ENCODE measurements around the gene HES1. TPM values are rescaled to one million over a fixed set of nuclear protein-coding genes. Genes with fewer than 3 reads are reported as not detected.

The HES1 gene
- polyA plus RNA-seq, 1 donor (not counting 4 experiments of a cell fraction or from before 2014, with no cell fraction given): 138 TPM

DNA sequence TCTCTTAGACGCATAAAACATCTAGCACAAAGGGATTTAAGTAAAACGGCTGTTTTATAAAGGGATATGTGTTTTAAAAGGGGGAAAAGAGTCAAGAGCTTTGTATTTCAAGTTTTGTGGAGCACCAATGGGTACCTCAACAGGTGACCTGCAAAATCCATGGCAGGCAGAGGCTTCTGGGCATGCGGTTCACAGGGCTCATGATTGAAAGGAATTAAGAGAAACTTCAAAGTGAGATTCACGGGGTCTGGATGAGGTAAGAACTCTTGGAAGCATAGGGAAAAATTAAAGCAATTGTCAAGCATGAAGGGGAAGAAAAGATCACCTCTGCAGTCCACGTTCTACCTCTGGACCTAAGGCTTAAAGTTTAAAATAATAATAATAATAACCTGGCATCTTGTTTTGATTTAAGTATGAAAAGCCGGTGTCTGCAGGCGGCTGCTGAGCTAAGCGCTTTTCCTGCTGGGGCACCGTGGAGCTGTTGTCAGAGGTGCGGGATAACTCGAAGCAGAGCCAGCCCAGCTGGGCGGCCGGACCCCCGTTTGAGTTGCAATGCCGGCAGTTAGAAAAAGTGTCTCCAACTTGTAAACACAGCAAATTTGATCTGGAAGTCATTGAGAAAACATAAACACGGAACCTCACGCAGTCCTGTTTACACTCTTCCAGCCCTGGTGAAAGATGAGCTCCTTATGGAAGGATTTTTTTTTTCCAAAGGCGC lies 40.5 kb downstream of the HES1 start:
- Histone ChIP-seq H3K9me1 (ENCODE audit: control insufficient read depth, extremely low read depth, insufficient read depth, low read length) (no peaks in the 10 kb centered on the region), H3K9ac (ENCODE audit: control insufficient read depth, extremely low read depth, insufficient read depth, low read length) (no peak overlapping the region), H2AFZ (ENCODE audit: control insufficient read depth, low read length) (no peak overlapping the region), H3K4me3 (ENCODE audit: control insufficient read depth in 2 of 3, extremely low read depth in 1 of 3, insufficient read depth in 2 of 3, low read depth in 1 of 3, low read length in 3 of 3) (no peak overlapping the region), H3K9me3 (ENCODE audit: control insufficient read depth, low read depth, low read length) (no peaks in the 10 kb centered on the region), H3K27me3 (ENCODE audit: control insufficient read depth, extremely low read depth, insufficient read depth, low read length) (no peaks in the 10 kb centered on the region), H3K79me2 (ENCODE audit: control insufficient read depth, insufficient read depth, low read length) (no peaks in the 10 kb centered on the region), H3K4me1 (ENCODE audit: control insufficient read depth, extremely low read depth, insufficient read depth, low read length) (no peaks in the 10 kb centered on the region), H3K27ac (ENCODE audit: control insufficient read depth, insufficient read depth, low read length) (no peak overlapping the region), H3K4me2 (ENCODE audit: control insufficient read depth, extremely low read depth, insufficient read depth, low read depth, low read length) (no peak overlapping the region), H3K36me3 (ENCODE audit: control insufficient read depth in 2 of 2, extremely low read depth in 1 of 2, insufficient read depth in 2 of 2, low read length in 2 of 2) (no peaks in the 10 kb centered on the region), H4K20me1 (ENCODE audit: control insufficient read depth, extremely low read depth, insufficient read depth, low read length) (no peaks in the 10 kb centered on the region)
- dilution Hi-C loops (cut with MboI; ENCODE audit: extremely low pct_ligation_motif_present, low sequenced_read_pairs): no loop called here
- FAIRE-seq (no peak), DNase-seq (ENCODE audit: low read depth, low spot score) (no peak)
- TF ChIP-seq, protein P1, sequence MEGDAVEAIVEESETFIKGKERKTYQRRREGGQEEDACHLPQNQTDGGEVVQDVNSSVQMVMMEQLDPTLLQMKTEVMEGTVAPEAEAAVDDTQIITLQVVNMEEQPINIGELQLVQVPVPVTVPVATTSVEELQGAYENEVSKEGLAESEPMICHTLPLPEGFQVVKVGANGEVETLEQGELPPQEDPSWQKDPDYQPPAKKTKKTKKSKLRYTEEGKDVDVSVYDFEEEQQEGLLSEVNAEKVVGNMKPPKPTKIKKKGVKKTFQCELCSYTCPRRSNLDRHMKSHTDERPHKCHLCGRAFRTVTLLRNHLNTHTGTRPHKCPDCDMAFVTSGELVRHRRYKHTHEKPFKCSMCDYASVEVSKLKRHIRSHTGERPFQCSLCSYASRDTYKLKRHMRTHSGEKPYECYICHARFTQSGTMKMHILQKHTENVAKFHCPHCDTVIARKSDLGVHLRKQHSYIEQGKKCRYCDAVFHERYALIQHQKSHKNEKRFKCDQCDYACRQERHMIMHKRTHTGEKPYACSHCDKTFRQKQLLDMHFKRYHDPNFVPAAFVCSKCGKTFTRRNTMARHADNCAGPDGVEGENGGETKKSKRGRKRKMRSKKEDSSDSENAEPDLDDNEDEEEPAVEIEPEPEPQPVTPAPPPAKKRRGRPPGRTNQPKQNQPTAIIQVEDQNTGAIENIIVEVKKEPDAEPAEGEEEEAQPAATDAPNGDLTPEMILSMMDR (optimal IDR thresholded peaks at IDR 0.05 in 1 of 3, IDR thresholded peaks at IDR 0.05 in 1 of 3, conservative IDR thresholded peaks at IDR 0.05 in 1 of 3; ENCODE audit: extremely low read depth in 1 of 3, insufficient read depth in 2 of 3, low read length in 3 of 3): no peak
- TF ChIP-seq EZH2 (IDR thresholded peaks at IDR 0.05; ENCODE audit: low read length): no peak

DNA sequence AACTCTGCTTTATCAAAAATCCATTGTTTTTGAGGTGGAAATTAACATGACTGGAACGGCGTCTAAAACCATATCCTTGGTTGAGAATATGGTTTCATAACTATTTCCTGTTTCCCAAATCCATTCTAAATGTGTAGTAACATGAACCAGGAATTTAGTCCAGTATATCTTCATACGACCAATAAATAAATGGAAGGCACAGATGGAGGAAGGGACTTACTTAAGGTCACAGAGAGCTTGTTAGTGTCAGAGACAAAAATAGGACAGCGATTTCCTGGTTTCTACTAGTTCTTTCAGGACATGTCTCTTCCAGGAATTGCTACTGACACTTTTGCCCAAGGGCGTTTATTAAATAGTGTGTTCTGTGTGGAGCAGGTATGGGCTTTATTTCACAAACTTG lies 41.2 kb downstream of the HES1 start:
- no peaks in the 10 kb centered on the region for H3K4me1 ChIP-seq (ENCODE audit: control insufficient read depth, extremely low read depth, insufficient read depth, low read length)
- no peaks in the 10 kb centered on the region for H3K79me2 ChIP-seq (ENCODE audit: control insufficient read depth, insufficient read depth, low read length)
- H3K9me3 ChIP-seq (ENCODE audit: control insufficient read depth, low read depth, low read length): no peaks in the 10 kb centered on the region
- no peak for TF ChIP-seq EZH2 (IDR thresholded peaks at IDR 0.05; ENCODE audit: low read length)
- TF ChIP-seq, protein P1 (optimal IDR thresholded peaks at IDR 0.05 in 1 of 3, IDR thresholded peaks at IDR 0.05 in 1 of 3, conservative IDR thresholded peaks at IDR 0.05 in 1 of 3; ENCODE audit: extremely low read depth in 1 of 3, insufficient read depth in 2 of 3, low read length in 3 of 3): no peak
- H2AFZ ChIP-seq (ENCODE audit: control insufficient read depth, low read length): no peak overlapping the region
- FAIRE-seq: no peak
- H4K20me1 ChIP-seq (ENCODE audit: control insufficient read depth, extremely low read depth, insufficient read depth, low read length): no peaks in the 10 kb centered on the region
- H3K36me3 ChIP-seq (ENCODE audit: control insufficient read depth in 2 of 2, extremely low read depth in 1 of 2, insufficient read depth in 2 of 2, low read length in 2 of 2): no peaks in the 10 kb centered on the region
- no peak overlapping the region for H3K9ac ChIP-seq (ENCODE audit: control insufficient read depth, extremely low read depth, insufficient read depth, low read length)
- H3K4me2 ChIP-seq (ENCODE audit: control insufficient read depth, extremely low read depth, insufficient read depth, low read depth, low read length): no peak overlapping the region
- DNase-seq (ENCODE audit: low read depth, low spot score): no peak
- no peaks in the 10 kb centered on the region for H3K27me3 ChIP-seq (ENCODE audit: control insufficient read depth, extremely low read depth, insufficient read depth, low read length)
- H3K9me1 ChIP-seq (ENCODE audit: control insufficient read depth, extremely low read depth, insufficient read depth, low read length): no peaks in the 10 kb centered on the region
- no peak overlapping the region for H3K27ac ChIP-seq (ENCODE audit: control insufficient read depth, insufficient read depth, low read length)
- dilution Hi-C loops (cut with MboI; ENCODE audit: extremely low pct_ligation_motif_present, low sequenced_read_pairs): no loop called here
- no peak overlapping the region for H3K4me3 ChIP-seq (ENCODE audit: control insufficient read depth in 2 of 3, extremely low read depth in 1 of 3, insufficient read depth in 2 of 3, low read depth in 1 of 3, low read length in 3 of 3)

All from keratinocyte (primary cell).